H1 (cell line): Measurements from ENCODE around the gene LRP5. TPM values are rescaled to one million over a fixed set of nuclear protein-coding genes. Genes with fewer than 3 reads are reported as not detected.
A peak's percentile ranks its signal among the peaks of the same experiment; 100 is the strongest.

Experiments
- CTCF ChIA-PET: fragments of 300-600 bp; sonication (Branson Sonifier 250); formaldehyde crosslinking; loops from one replicate; lab custom pipeline; 2021; ENCODE audit not compliant: partially characterized antibody; lab: Charles Lee
- POLR2A ChIA-PET: fragments of 300-600 bp; sonication (Branson Sonifier 250); formaldehyde crosslinking; loops from one replicate; lab custom pipeline; 2021; ENCODE audit warnings: inconsistent platforms; ENCODE audit not compliant: partially characterized antibody; lab: Charles Lee
- DNase-seq, 2 experiments: peaks; one replicate each; pipeline versions ENCODE4 v3.0.0 to v3.0.0-alpha.2; 2010 to 2022; ENCODE audit warnings: low spot score in 2 of 2, low read depth in 1 of 2, mixed read lengths in 1 of 2
- FAIRE-seq: peaks from 2 replicates; lab custom pipeline; 2011; peaks lifted over from hg19 to GRCh38; lab: Jason Lieb, UNC
- H2AFZ ChIP-seq: 2 replicates; pipeline ENCODE4 v1.8.1; 2012; ENCODE audit warnings: low read length, inconsistent platforms
- H2AK5ac ChIP-seq: 2 replicates; pipeline ENCODE4 v1.6.1; 2013; ENCODE audit warnings: low read depth, low read length
- H2BK120ac ChIP-seq: replicated peaks from 2 replicates; pipeline ENCODE3; 2013; ENCODE audit warnings: low read depth, low read length, inconsistent platforms
- H2BK12ac ChIP-seq: 2 replicates; pipeline ENCODE4 v1.6.1; 2013; ENCODE audit warnings: low read depth, low read length
- H2BK15ac ChIP-seq: 2 replicates; pipeline ENCODE4 v1.6.1; 2013; ENCODE audit warnings: low read length
- H2BK20ac ChIP-seq: 2 replicates; pipeline ENCODE4 v1.6.1; 2013; ENCODE audit warnings: low read length
- H2BK5ac ChIP-seq: 2 replicates; pipeline ENCODE4 v1.6.1; 2013; ENCODE audit warnings: low read depth, low read length
- H3K14ac ChIP-seq: 2 replicates; pipeline ENCODE4 v1.6.1; 2013; ENCODE audit warnings: inconsistent platforms; ENCODE audit not compliant: insufficient read length
- H3K18ac ChIP-seq: 2 replicates; pipeline ENCODE4 v1.6.1; 2013; ENCODE audit warnings: low read length; ENCODE audit errors: extremely low read depth
- H3K23ac ChIP-seq: 2 replicates; pipeline ENCODE4 v1.6.1; 2013; ENCODE audit warnings: inconsistent platforms; ENCODE audit not compliant: insufficient read length
- H3K23me2 ChIP-seq: 2 replicates; pipeline ENCODE4 v1.6.1; 2013; ENCODE audit warnings: low read depth, low read length
- H3K27ac ChIP-seq: 2 replicates; pipeline ENCODE4 v1.6.1; 2011; ENCODE audit warnings: low read depth, low read length, inconsistent platforms
- H3K27me3 ChIP-seq, 4 experiments: replicated peaks in 1 of 4; 1 replicate in 1 of 4; 2 replicates in 3 of 4; pipeline versions ENCODE4 v1.6.1 to v1.8.1; 2011 to 2013; ENCODE audit warnings: low read length in 3 of 4, mild to moderate bottlenecking in 3 of 4, inconsistent platforms in 2 of 4, mixed read lengths in 2 of 4, moderate library complexity in 1 of 4; ENCODE audit not compliant: control insufficient read depth in 3 of 4, insufficient read depth in 3 of 4; ENCODE audit errors: extremely low read depth in 1 of 4
- H3K36me3 ChIP-seq, 4 experiments: 2 replicates each; pipeline versions ENCODE4 v1.6.1 to v1.8.1; 2011 to 2013; ENCODE audit warnings: mild to moderate bottlenecking in 4 of 4, low read length in 3 of 4, moderate library complexity in 2 of 4, control low read depth in 1 of 4, inconsistent platforms in 1 of 4; ENCODE audit not compliant: insufficient read depth in 4 of 4, control insufficient read depth in 2 of 4
- H3K4ac ChIP-seq: replicated peaks from 2 replicates; pipeline ENCODE3; 2013; ENCODE audit warnings: low read length, low read depth, mixed read lengths, inconsistent platforms; ENCODE audit not compliant: insufficient read length
- H3K4me1 ChIP-seq, 4 experiments: replicated peaks in 1 of 4; 1 replicate in 1 of 4; 2 replicates in 3 of 4; pipeline versions ENCODE4 v1.6.1 to v1.8.1; 2011 to 2013; ENCODE audit warnings: low read length in 3 of 4, inconsistent platforms in 2 of 4, mixed read lengths in 1 of 4; ENCODE audit not compliant: insufficient read depth in 4 of 4, control insufficient read depth in 3 of 4
- H3K4me2 ChIP-seq, 2 experiments: 2 replicates each; pipeline versions ENCODE4 v1.6.1 to v1.8.1; 2011 to 2013; ENCODE audit warnings: low read depth in 2 of 2, low read length in 2 of 2, control low read depth in 1 of 2, inconsistent platforms in 1 of 2, mild to moderate bottlenecking in 1 of 2; ENCODE audit not compliant: insufficient read depth in 1 of 2
- H3K4me3 ChIP-seq, 4 experiments: fragments of 200-600, 300-600 bp in 1 of 4; sonication (generic), shearing (Covaris generic), sonication (Bioruptor Twin) in 1 of 4; 2 replicates each; pipeline versions ENCODE4 v1.5.1 to v1.8.1; 2011 to 2016; ENCODE audit warnings: low read length in 4 of 4, low read depth in 3 of 4, control low read depth in 2 of 4, inconsistent platforms in 2 of 4, mild to moderate bottlenecking in 2 of 4, mixed read lengths in 1 of 4, moderate library complexity in 1 of 4; ENCODE audit not compliant: insufficient read depth in 2 of 4; ENCODE audit errors: extremely low read depth in 1 of 4
- H3K56ac ChIP-seq: replicated peaks from 2 replicates; pipeline ENCODE3; 2013; ENCODE audit warnings: low read depth, mild to moderate bottlenecking, mixed read lengths, low read length, inconsistent platforms; ENCODE audit not compliant: insufficient read length
- H3K79me1 ChIP-seq: 2 replicates; pipeline ENCODE4 v1.6.1; 2013; ENCODE audit warnings: low read depth, low read length, control low read depth
- H3K79me2 ChIP-seq, 2 experiments: 2 replicates each; pipeline versions ENCODE4 v1.6.1 to v1.8.1; 2012 to 2013; ENCODE audit warnings: low read length in 2 of 2, mild to moderate bottlenecking in 2 of 2, inconsistent platforms in 1 of 2; ENCODE audit not compliant: insufficient read depth in 2 of 2, control insufficient read depth in 1 of 2
- H3K9ac ChIP-seq, 4 experiments: replicated peaks in 1 of 4; 1 replicate in 1 of 4; 2 replicates in 3 of 4; pipeline versions ENCODE4 v1.6.1 to v1.8.1; 2011 to 2013; ENCODE audit warnings: low read depth in 3 of 4, low read length in 3 of 4, control low read depth in 2 of 4, mild to moderate bottlenecking in 2 of 4, moderate library complexity in 2 of 4, inconsistent platforms in 1 of 4; ENCODE audit errors: extremely low read depth in 1 of 4
- H3K9me3 ChIP-seq, 2 experiments: 2 replicates each; pipeline versions ENCODE4 v1.6.1 to v1.8.1; 2012 to 2013; ENCODE audit warnings: mild to moderate bottlenecking in 2 of 2, moderate library complexity in 2 of 2, control low read depth in 1 of 2, inconsistent platforms in 1 of 2, low read depth in 1 of 2, low read length in 1 of 2, mixed read lengths in 1 of 2; ENCODE audit not compliant: insufficient read depth in 2 of 2
- H4K20me1 ChIP-seq, 2 experiments: replicated peaks in 1 of 2; 2 replicates each; pipeline versions ENCODE3 to v1.8.1; 2011 to 2013; ENCODE audit warnings: inconsistent platforms in 2 of 2, low read length in 2 of 2, mild to moderate bottlenecking in 1 of 2; ENCODE audit not compliant: insufficient read depth in 2 of 2, control insufficient read depth in 1 of 2
- H4K5ac ChIP-seq: 2 replicates; pipeline ENCODE4 v1.6.1; 2013; ENCODE audit warnings: low read length, low read depth, mixed read lengths, inconsistent platforms; ENCODE audit not compliant: insufficient read length
- H4K8ac ChIP-seq: 2 replicates; pipeline ENCODE4 v1.8.0; 2013; ENCODE audit warnings: mild to moderate bottlenecking, moderate library complexity, low read length, inconsistent platforms; ENCODE audit not compliant: insufficient read depth; ENCODE audit errors: extremely low read depth
- H4K91ac ChIP-seq: replicated peaks from 2 replicates; pipeline ENCODE3; 2013; ENCODE audit warnings: low read length, mixed read lengths, inconsistent platforms; ENCODE audit not compliant: insufficient read length
- ATF3 ChIP-seq: IDR thresholded peaks from 2 replicates; pipeline ENCODE4 v1.6.1; 2011; ENCODE audit warnings: low read depth, mild to moderate bottlenecking, low read length; ENCODE audit not compliant: insufficient read depth
- CBX5 ChIP-seq: fragments of 300-800, 300-1000 bp; sonication (generic); IDR thresholded peaks from 2 replicates; pipeline ENCODE4 v1.7.1; 2016; ENCODE audit warnings: antibody characterized with exemption, low read length, low read depth
- EP300 ChIP-seq, 2 experiments: IDR thresholded peaks; 1 replicate in 1 of 2; 2 replicates in 1 of 2; pipeline ENCODE4 v1.6.1; 2011 to 2012; ENCODE audit warnings: low read depth in 2 of 2, low read length in 2 of 2, mild to moderate bottlenecking in 2 of 2, borderline replicate concordance in 1 of 2, inconsistent platforms in 1 of 2, moderate library complexity in 1 of 2
- JUND ChIP-seq: IDR thresholded peaks from 2 replicates; pipeline ENCODE4 v1.6.1; 2011; ENCODE audit warnings: mild to moderate bottlenecking, improper control_type of control experiment, low read length
- KDM1A ChIP-seq: fragments of 200-600, 300-600 bp; sonication (generic); IDR thresholded peaks from 2 replicates; pipeline ENCODE4 v1.7.1; 2016; ENCODE audit warnings: mild to moderate bottlenecking, low read length, borderline replicate concordance
- POLR2A ChIP-seq, 2 experiments: IDR thresholded peaks; 1 replicate in 1 of 2; 2 replicates in 1 of 2; pipeline ENCODE4 v1.6.1; 2011; ENCODE audit warnings: low read depth in 2 of 2, low read length in 2 of 2, mild to moderate bottlenecking in 2 of 2; ENCODE audit errors: control extremely low read depth in 1 of 2
- POLR2AphosphoS5 ChIP-seq: IDR thresholded peaks from 2 replicates; pipeline ENCODE4 v1.6.1; 2011; ENCODE audit warnings: low read depth, low read length
- RAD21 ChIP-seq, 2 experiments: IDR thresholded peaks in 1 of 2; conservative IDR thresholded peaks in 1 of 2; 2 replicates each; pipeline ENCODE4 v1.6.1; 2011; ENCODE audit warnings: low read depth in 2 of 2, low read length in 2 of 2, improper control_type of control experiment in 1 of 2, inconsistent platforms in 1 of 2, mild to moderate bottlenecking in 1 of 2, moderate library complexity in 1 of 2
- RXRA ChIP-seq: IDR thresholded peaks from 2 replicates; pipeline ENCODE4 v1.6.1; 2011; ENCODE audit warnings: low read depth, mild to moderate bottlenecking, low read length, moderate library complexity; ENCODE audit not compliant: insufficient read depth
- SIN3A ChIP-seq, 2 experiments: IDR thresholded peaks in 1 of 2; conservative IDR thresholded peaks in 1 of 2; 2 replicates each; pipeline ENCODE4 v1.6.1; 2011 to 2012; ENCODE audit warnings: low read length in 2 of 2, improper control_type of control experiment in 1 of 2, low read depth in 1 of 2, mild to moderate bottlenecking in 1 of 2
- SIRT6 ChIP-seq: IDR thresholded peaks from one replicate; pipeline ENCODE4 v1.7.1; 2012; ENCODE audit warnings: low read length, inconsistent platforms
- TAF7 ChIP-seq: optimal IDR thresholded peaks from 2 replicates; pipeline ENCODE3; 2011; ENCODE audit warnings: low read depth, mild to moderate bottlenecking, inconsistent platforms, low read length, moderate library complexity, borderline replicate concordance
- TBP ChIP-seq: IDR thresholded peaks from 2 replicates; pipeline ENCODE4 v1.6.1; 2011; ENCODE audit warnings: low read depth, low read length, improper control_type of control experiment
- YY1 ChIP-seq: IDR thresholded peaks from 2 replicates; pipeline ENCODE4 v1.6.1; 2011; ENCODE audit warnings: low read depth, mild to moderate bottlenecking, low read length
- WGBS, 2 experiments: shearing (Covaris generic) in 1 of 2; methylation state at CpG; one replicate each; pipeline versions ENCODE4 v1.1.6 to v1.1.7; 2013 to 2015; ENCODE audit warnings: low lambda C conversion rate in 2 of 2, mixed read lengths in 2 of 2, inconsistent platforms in 1 of 2, low coverage in 1 of 2, missing lambda C conversion rate in 1 of 2; ENCODE audit not compliant: insufficient replicate concordance in 2 of 2, insufficient coverage in 1 of 2, insufficient read length in 1 of 2; ENCODE audit errors: extremely low coverage in 1 of 2, missing lambda C conversion rate in 1 of 2; 5-methylcytosine and 5-hydroxymethylcytosine counted together
- polyA plus RNA-seq, 7 experiments: library from polyadenylated mRNA; depleted of rRNA in 3 of 7; stranded (reverse) in 5 of 7; unstranded in 2 of 7; fragments of >200 nt in 5 of 7; fragments of 200-250 nt in 2 of 7; gene quantifications; 1 replicate in 5 of 7; 2 replicates in 1 of 7; 4 replicates in 1 of 7; pipeline versions ENCODE4 v1.2.1 to v1.2.3, GENCODE V29; 2011 to 2013; ENCODE audit warnings: missing spikeins in 2 of 7, mixed read lengths in 2 of 7
- total RNA-seq: library from RNA; stranded (reverse); fragmentation: NEBNext Ultra II Directional; extraction: Animal tissue kit (Norgen Biotek cat#: 25700); gene quantifications from 2 replicates; pipeline ENCODE4 v1.2.1, GENCODE V29; 2021

Gene LRP5
- total and polyA plus RNA-seq, 2 of the 8 experiments (the other 6 are each of a cell fraction or from before 2014, with no cell fraction given) = 19.0 to 38.9 TPM

- DNase-seq = no peak
- Histone ChIP-seq H2AK5ac (no peak overlapping the region), H3K27me3 (no peaks in the 10 kb centered on the region), H2BK20ac (no peak overlapping the region), H3K23me2 (no peaks in the 10 kb centered on the region), H3K18ac (no peak overlapping the region), H4K5ac (no peak overlapping the region), H2BK12ac (no peak overlapping the region), H3K27ac (no peak overlapping the region), H3K36me3 (peaks cover 0 to 14% (median 5%) of the 10 kb centered on the region in 4 experiments; a peak in 5 of 8 replicates), H3K79me1 (no peaks in the 10 kb centered on the region; the same call in 1 of the 2 replicates), H3K4me1 (no peaks in the 10 kb centered on the region), H4K8ac (no peak overlapping the region), H3K9ac (no peak overlapping the region), H3K9me3 (no peaks in the 10 kb centered on the region), H3K23ac (no peak overlapping the region), H3K4me2 (no peak overlapping the region), H2BK120ac (no peak overlapping the region), H2AFZ (no peak overlapping the region), H4K91ac (no peak overlapping the region), H3K79me2 (no peaks in the 10 kb centered on the region; a peak in 1 of 4 replicates), H2BK15ac (no peak overlapping the region), H2BK5ac (peak overlapping the region; percentile 21; the same call in 1 of the 2 replicates), H4K20me1 (peaks cover 0 to 3% of the 10 kb centered on the region in 2 experiments), H3K56ac (no peak overlapping the region), H3K4me3 (no peak overlapping the region), H3K4ac (no peak overlapping the region), H3K14ac (no peak overlapping the region)
- POLR2A ChIA-PET = no interaction called here
- WGBS, 2 experiments = 92% methylated on average over 12 of the region's 12 CpGs; no CpG with 5 or more reads in 1 of the 2 experiments
- FAIRE-seq = no peak
- CTCF ChIA-PET = interaction anchor here (0.6 to 2.2 kb wide), 9 partner anchors 8 to 78 kb away, joined by 3 to 8 read pairs (median 3); no protein-coding TSS in a partner anchor
- no peak for TF ChIP-seq JUND
- no peak for TF ChIP-seq POLR2AphosphoS5
- no peak for TF ChIP-seq POLR2A (IDR thresholded peaks at IDR 0.05; ENCODE audit: control extremely low read depth in 1 of 2, low read depth in 2 of 2, low read length in 2 of 2)
- TF ChIP-seq CBX5 = no peak
- no peak for TF ChIP-seq EP300 (IDR thresholded peaks at IDR 0.05; ENCODE audit: borderline replicate concordance in 1 of 2, low read depth in 2 of 2, low read length in 2 of 2)
- TF ChIP-seq ATF3 = no peak
- no peak for TF ChIP-seq TBP
- TF ChIP-seq YY1 = no peak
- no peak for TF ChIP-seq RAD21 (IDR thresholded peaks at IDR 0.05 in 1 of 2, conservative IDR thresholded peaks at IDR 0.05 in 1 of 2; ENCODE audit: low read depth in 2 of 2, low read length in 2 of 2)
- TF ChIP-seq SIRT6 = no peak
- TF ChIP-seq SIN3A (conservative IDR thresholded peaks at IDR 0.05 in 1 of 2, IDR thresholded peaks at IDR 0.05 in 1 of 2; ENCODE audit: low read depth in 1 of 2, low read length in 2 of 2) = no peak
- no peak for TF ChIP-seq KDM1A
- no peak for TF ChIP-seq RXRA
- no peak for TF ChIP-seq TAF7
Observed at GRCh38 chr11:68403831-68404230, 91.4 kb downstream of the LRP5 start.
